MM.1S (cell line): ENCODE data around the gene BORCS6.

Source experiments
- DNase-seq: peaks from one replicate; pipeline ENCODE4 v3.0.0-alpha.2; 2015
- H2AFZ ChIP-seq: fragments of 300-600 bp; sonication (generic); 2 replicates; pipeline ENCODE4 v1.6.0; 2016; ENCODE audit warnings: antibody characterized with exemption, low read length
- H3F3A ChIP-seq: fragments of 300-600 bp; sonication (generic); 2 replicates; pipeline ENCODE4 v1.6.1; 2016; ENCODE audit warnings: mild to moderate bottlenecking, antibody characterized with exemption, low read length, moderate library complexity, mixed read lengths; ENCODE audit not compliant: insufficient read depth
- H3K27ac ChIP-seq: fragments of 300-600 bp; sonication (generic); 2 replicates; pipeline ENCODE4 v1.5.1; 2016; ENCODE audit warnings: mild to moderate bottlenecking, low read length
- H3K27me3 ChIP-seq: fragments of 300-600 bp; sonication (generic); replicated peaks from 2 replicates; pipeline ENCODE4 v1.6.0; 2016; ENCODE audit warnings: low read length; ENCODE audit not compliant: insufficient read depth
- H3K36me3 ChIP-seq: fragments of 300-600 bp; sonication (generic); replicated peaks from 2 replicates; pipeline ENCODE4 v1.6.1; 2016; ENCODE audit warnings: mild to moderate bottlenecking, low read length, mixed read lengths; ENCODE audit not compliant: insufficient read depth
- H3K4me1 ChIP-seq: fragments of 300-600 bp; sonication (generic); 2 replicates; pipeline ENCODE4 v1.6.1; 2016; ENCODE audit warnings: low read length, mixed read lengths
- H3K4me2 ChIP-seq: fragments of 300-600 bp; sonication (generic); 2 replicates; pipeline ENCODE4 v1.6.0; 2016; ENCODE audit warnings: low read depth, low read length
- H3K4me3 ChIP-seq: fragments of 300-600 bp; sonication (generic); 2 replicates; pipeline ENCODE4 v1.5.1; 2016; ENCODE audit warnings: low read length, mixed read lengths
- H3K79me2 ChIP-seq: fragments of 300-600 bp; sonication (generic); 2 replicates; pipeline ENCODE4 v1.6.1; 2016; ENCODE audit warnings: mixed run types, low read length, mixed read lengths
- H3K9ac ChIP-seq: fragments of 300-600 bp; sonication (generic); 2 replicates; pipeline ENCODE4 v1.6.1; 2016; ENCODE audit warnings: low read length, mixed read lengths
- H3K9me2 ChIP-seq: fragments of 300-600 bp; sonication (generic); replicated peaks from 2 replicates; pipeline ENCODE4 v1.6.1; 2016; ENCODE audit warnings: mild to moderate bottlenecking, low read length, mixed read lengths; ENCODE audit not compliant: insufficient read depth
- H3K9me3 ChIP-seq: fragments of 300-600 bp; sonication (generic); replicated peaks from 2 replicates; pipeline ENCODE4 v1.6.1; 2016; ENCODE audit warnings: mild to moderate bottlenecking, low read length, mixed read lengths; ENCODE audit not compliant: insufficient read depth
- H4K20me1 ChIP-seq: fragments of 300-600 bp; sonication (generic); 2 replicates; pipeline ENCODE4 v1.6.1; 2016; ENCODE audit warnings: mild to moderate bottlenecking, low read length, moderate library complexity, mixed read lengths; ENCODE audit not compliant: insufficient read depth
- EZH2 ChIP-seq: fragments of 300-600 bp; sonication (generic); optimal IDR thresholded peaks from 2 replicates; pipeline ENCODE3; 2017; ENCODE audit warnings: low read depth, mild to moderate bottlenecking, antibody characterized with exemption, low read length, mixed read lengths
- EZH2phosphoT487 ChIP-seq: fragments of 300-600 bp; sonication (generic); IDR thresholded peaks from 2 replicates; pipeline ENCODE4 v1.6.1; 2018; ENCODE audit warnings: antibody characterized with exemption, low read length
- TF ChIP-seq, protein P1 (sequence below): fragments of 300-600 bp; sonication (generic); IDR thresholded peaks from 2 replicates; pipeline ENCODE4 v1.5.1; 2016; ENCODE audit warnings: antibody characterized with exemption, low read length, mixed read lengths

BORCS6 gene

DNA sequence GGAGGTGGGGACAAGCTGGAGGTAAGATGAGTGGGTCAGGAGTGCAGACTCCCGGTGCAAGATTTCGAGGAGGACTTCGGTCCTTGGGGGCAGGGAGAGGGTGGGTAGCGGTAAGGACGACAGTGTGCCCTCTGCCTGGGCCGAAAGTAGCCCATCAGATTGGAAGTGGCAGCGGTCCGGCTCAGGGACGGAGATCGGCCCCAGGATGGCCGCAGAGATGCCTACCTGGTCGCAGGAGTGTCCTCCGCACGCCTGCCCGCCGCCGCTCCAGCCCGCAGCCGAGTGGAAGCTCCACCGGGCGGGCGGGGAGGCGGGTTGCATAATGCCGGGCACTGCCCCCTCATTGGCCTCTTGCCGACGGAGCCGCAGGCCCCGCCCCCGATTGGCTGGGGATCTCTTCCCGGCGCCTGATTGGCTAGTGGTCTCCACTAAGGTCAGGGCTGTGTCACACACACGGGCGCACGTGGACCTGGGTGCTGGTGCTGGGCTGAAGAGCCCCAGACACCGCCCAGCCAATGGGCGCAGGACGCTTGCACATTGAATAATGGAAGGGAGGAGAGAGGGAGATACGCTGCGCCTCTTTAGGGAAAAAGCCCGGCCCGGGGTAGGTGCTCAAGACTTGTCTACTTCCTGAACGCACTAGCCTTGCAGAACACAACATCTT, 37.7 kb downstream of the BORCS6 start, which contains the start of gene PER1:
Gene PER1, minus strand, starts transcription at position 293 of the 664 bp plus-strand sequence. CDS start 1,698 bp downstream, outside the sequence.
- peak within 1 kb of the TSS; percentile 97 for H3K4me2 ChIP-seq
- no peaks in the 10 kb centered on the region for H3K27me3 ChIP-seq
- H3K79me2 ChIP-seq, result peaks cover 32% of the 10 kb centered on the region
- no peaks in the 10 kb centered on the region; the same call in 1 of the 2 replicates for H3K36me3 ChIP-seq
- peak within 1 kb of the TSS; percentile 76 for H3K4me3 ChIP-seq
- peak within 1 kb of the TSS; percentile 81 for H3K27ac ChIP-seq
- peaks cover 21% of the 10 kb centered on the region for H3K4me1 ChIP-seq
- no peaks in the 10 kb centered on the region for H4K20me1 ChIP-seq
- H3K9ac ChIP-seq, result peak within 1 kb of the TSS; percentile 84
- no peaks in the 10 kb centered on the region for H3K9me3 ChIP-seq
- H3F3A ChIP-seq, result peaks cover 13% of the 10 kb centered on the region
- peak; percentile 88 for DNase-seq
- TF ChIP-seq EZH2 (no peak), EZH2phosphoT487 (no peak)
- TF ChIP-seq, protein P1, sequence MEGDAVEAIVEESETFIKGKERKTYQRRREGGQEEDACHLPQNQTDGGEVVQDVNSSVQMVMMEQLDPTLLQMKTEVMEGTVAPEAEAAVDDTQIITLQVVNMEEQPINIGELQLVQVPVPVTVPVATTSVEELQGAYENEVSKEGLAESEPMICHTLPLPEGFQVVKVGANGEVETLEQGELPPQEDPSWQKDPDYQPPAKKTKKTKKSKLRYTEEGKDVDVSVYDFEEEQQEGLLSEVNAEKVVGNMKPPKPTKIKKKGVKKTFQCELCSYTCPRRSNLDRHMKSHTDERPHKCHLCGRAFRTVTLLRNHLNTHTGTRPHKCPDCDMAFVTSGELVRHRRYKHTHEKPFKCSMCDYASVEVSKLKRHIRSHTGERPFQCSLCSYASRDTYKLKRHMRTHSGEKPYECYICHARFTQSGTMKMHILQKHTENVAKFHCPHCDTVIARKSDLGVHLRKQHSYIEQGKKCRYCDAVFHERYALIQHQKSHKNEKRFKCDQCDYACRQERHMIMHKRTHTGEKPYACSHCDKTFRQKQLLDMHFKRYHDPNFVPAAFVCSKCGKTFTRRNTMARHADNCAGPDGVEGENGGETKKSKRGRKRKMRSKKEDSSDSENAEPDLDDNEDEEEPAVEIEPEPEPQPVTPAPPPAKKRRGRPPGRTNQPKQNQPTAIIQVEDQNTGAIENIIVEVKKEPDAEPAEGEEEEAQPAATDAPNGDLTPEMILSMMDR, result no peak
- H3K9me2 ChIP-seq, result no peaks in the 10 kb centered on the region
- peak within 1 kb of the TSS; percentile 26 for H2AFZ ChIP-seq

GRCh38 chr17:8151641-8152111, 38.3 kb downstream of the BORCS6 start:
- H4K20me1 ChIP-seq, result no peaks in the 10 kb centered on the region
- peaks cover 8% of the 10 kb centered on the region for H3F3A ChIP-seq
- no peaks in the 10 kb centered on the region for H3K9me3 ChIP-seq
- peak overlapping the region; percentile 84 for H3K9ac ChIP-seq
- H3K4me1 ChIP-seq, result peaks cover 21% of the 10 kb centered on the region
- peak overlapping the region; percentile 26 for H2AFZ ChIP-seq
- peak overlapping the region; percentile 97 for H3K4me2 ChIP-seq
- H3K9me2 ChIP-seq, result no peaks in the 10 kb centered on the region
- no peaks in the 10 kb centered on the region; the same call in 1 of the 2 replicates for H3K36me3 ChIP-seq
- DNase-seq, result no peak
- H3K27ac ChIP-seq, result peak overlapping the region; percentile 81
- H3K79me2 ChIP-seq, result peaks cover 32% of the 10 kb centered on the region
- no peaks in the 10 kb centered on the region for H3K27me3 ChIP-seq
- TF ChIP-seq, protein P1, result no peak
- TF ChIP-seq EZH2, result no peak
- TF ChIP-seq EZH2phosphoT487, result no peak
- H3K4me3 ChIP-seq, result peak overlapping the region; percentile 76

DNA sequence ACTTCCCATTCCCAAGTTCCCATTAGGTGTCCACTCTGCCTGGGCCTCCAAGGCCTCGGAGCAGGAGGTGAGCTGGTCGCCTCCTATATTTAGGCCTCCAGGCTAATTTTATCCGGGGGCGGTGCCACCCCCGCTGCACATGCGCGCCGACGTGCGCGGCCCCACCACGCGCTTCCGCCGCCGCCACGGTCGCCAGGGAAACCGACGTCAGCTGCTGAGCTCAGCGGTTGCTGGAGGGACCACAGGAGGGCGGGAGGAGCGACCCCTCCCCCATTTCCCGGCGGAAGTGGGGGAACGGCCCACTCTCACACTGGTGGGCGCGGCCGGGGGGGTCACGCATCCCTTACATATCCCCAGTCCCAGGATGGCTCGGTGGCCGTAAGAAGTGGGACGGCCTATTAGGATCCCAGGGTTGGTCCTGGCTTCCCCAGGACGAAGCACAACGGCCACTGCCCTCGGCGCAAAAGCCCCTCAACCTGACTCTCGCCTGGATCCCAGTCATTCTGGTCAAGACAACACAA, 38.8 kb downstream of the BORCS6 start:
- Histone ChIP-seq H3K79me2 (peaks cover 32% of the 10 kb centered on the region), H3K9me3 (no peaks in the 10 kb centered on the region), H3F3A (peaks cover 8% of the 10 kb centered on the region), H3K27ac (peak overlapping the region; percentile 81), H3K27me3 (no peaks in the 10 kb centered on the region), H4K20me1 (no peaks in the 10 kb centered on the region), H3K36me3 (no peaks in the 10 kb centered on the region; the same call in 1 of the 2 replicates), H3K4me3 (peak overlapping the region; percentile 76), H3K9ac (peak overlapping the region; percentile 84), H3K4me1 (peaks cover 21% of the 10 kb centered on the region), H3K9me2 (no peaks in the 10 kb centered on the region), H3K4me2 (peak overlapping the region; percentile 97), H2AFZ (peak overlapping the region; percentile 26; the same call in 1 of the 2 replicates)
- DNase-seq, result peak; percentile 89
- TF ChIP-seq EZH2phosphoT487, result no peak
- TF ChIP-seq, protein P1, result no peak
- no peak for TF ChIP-seq EZH2
